ENCODE data around the gene MTX1.

GRCh38 chr1:155255243-155256007 lies 46.9 kb downstream of the MTX1 start, which contains the start of gene ENTREP3:
- TF ChIP-seq CTCF (IDR thresholded peaks at IDR 0.05; ENCODE audit: low read depth, low read length, poor library complexity, severe bottlenecking) (no peak), EZH2phosphoT487 (IDR thresholded peaks at IDR 0.05; ENCODE audit: borderline replicate concordance, low read length) (no peak)

All from DOHH2 (cell line).